Mucosa of descending colon (tissue), 3 donors: ENCODE data around the gene RBBP9. TPM values are rescaled to one million over a fixed set of nuclear protein-coding genes. Genes with fewer than 3 reads are reported as not detected.
A peak's percentile ranks its signal among the peaks of the same experiment; 100 is the strongest.

Experiments used
- ATAC-seq: fragments of 200-7000 bp; cut with Tn5 transposase; one replicate; pipeline ENCODE4 v1.9.1; 2020; ENCODE audit warnings: mild to moderate bottlenecking, moderate library complexity
- DNase-seq, 3 donors: peaks; one replicate each; pipeline ENCODE4 v3.0.0-alpha.2; 2020
- H3K36me3 ChIP-seq: fragments of 200-600 bp; one replicate; pipeline ENCODE4 v1.8.0; 2021; ENCODE audit warnings: low read depth, mild to moderate bottlenecking
- H3K4me1 ChIP-seq: fragments of 200-600 bp; one replicate; pipeline ENCODE4 v1.8.0; 2021; ENCODE audit warnings: low read depth, mild to moderate bottlenecking
- H3K4me3 ChIP-seq: fragments of 200-600 bp; one replicate; pipeline ENCODE4 v1.8.0; 2021; ENCODE audit warnings: mild to moderate bottlenecking
- H3K9me3 ChIP-seq: fragments of 200-600 bp; one replicate; pipeline ENCODE4 v1.8.0; 2021; ENCODE audit warnings: mild to moderate bottlenecking
- intact Hi-C, 2 donors: fragments of 100-400 bp; cut with DNase I in 1 of 2; cut with micrococcal nuclease in 1 of 2; formaldehyde crosslinking; loops; one replicate each; pipeline versions ENCODE4 v1.11.0 to v1.11.1; 2022; cut with DNase I, micrococcal nuclease
- long read RNA-seq, 2 donors: library from polyadenylated mRNA; unstranded; transcript quantifications; one replicate each; pipeline ENCODE4 v2.0.0, GENCODE V29; 2019 to 2021
- total RNA-seq, 3 donors: library from RNA; stranded (reverse); fragmentation: NEBNext Ultra II Directional in 2 of 3; extraction: Animal tissue kit (Norgen Biotek cat#: 25700) in 2 of 3; gene quantifications; one replicate each; pipeline versions ENCODE4 v1.2.1 to v1.2.4, GENCODE V29; 2021 to 2023
- TF ChIP-seq, protein P1 (sequence below): fragments of 200-600 bp; IDR thresholded peaks from one replicate; pipeline ENCODE4 v1.8.0; 2022; ENCODE audit warnings: antibody characterized with exemption, mild to moderate bottlenecking
- donor health status: DM: no; HTN: no; CAD: no; lungs with moderate emphysema.
- donor health status: DM: no; HTN: no; CAD: no.
- donor health status: DM: no; HTN: yes; CAD: no.

RBBP9 gene
- total RNA-seq = 10 to 100 TPM in 1 of 3 donors, 1 to 10 TPM in 2; 8.8 to 11.1 (median 9.5) TPM
- long read RNA-seq, donor 1, partial matches to known transcripts = 0 of 4 reads
- long read RNA-seq, donor 1, other reads (novel, unspliced or antisense) = 0 of 4 reads
- long read RNA-seq, donor 2, partial matches to known transcripts = 0 of 1 reads
- long read RNA-seq, donor 2, other reads (novel, unspliced or antisense) = 0 of 1 reads

GRCh38 chr20:18496740-18497592, at the start of gene RBBP9:
RBBP9 (minus strand) TSS chr20:18497225; CDS start chr20:18497167, 58 bp downstream.
- no peaks in the 10 kb centered on the region for H3K36me3 ChIP-seq
- ATAC-seq (peak; percentile 100), DNase-seq (peak; percentile 88 to 91 (median 90))
- TF ChIP-seq, protein P1, sequence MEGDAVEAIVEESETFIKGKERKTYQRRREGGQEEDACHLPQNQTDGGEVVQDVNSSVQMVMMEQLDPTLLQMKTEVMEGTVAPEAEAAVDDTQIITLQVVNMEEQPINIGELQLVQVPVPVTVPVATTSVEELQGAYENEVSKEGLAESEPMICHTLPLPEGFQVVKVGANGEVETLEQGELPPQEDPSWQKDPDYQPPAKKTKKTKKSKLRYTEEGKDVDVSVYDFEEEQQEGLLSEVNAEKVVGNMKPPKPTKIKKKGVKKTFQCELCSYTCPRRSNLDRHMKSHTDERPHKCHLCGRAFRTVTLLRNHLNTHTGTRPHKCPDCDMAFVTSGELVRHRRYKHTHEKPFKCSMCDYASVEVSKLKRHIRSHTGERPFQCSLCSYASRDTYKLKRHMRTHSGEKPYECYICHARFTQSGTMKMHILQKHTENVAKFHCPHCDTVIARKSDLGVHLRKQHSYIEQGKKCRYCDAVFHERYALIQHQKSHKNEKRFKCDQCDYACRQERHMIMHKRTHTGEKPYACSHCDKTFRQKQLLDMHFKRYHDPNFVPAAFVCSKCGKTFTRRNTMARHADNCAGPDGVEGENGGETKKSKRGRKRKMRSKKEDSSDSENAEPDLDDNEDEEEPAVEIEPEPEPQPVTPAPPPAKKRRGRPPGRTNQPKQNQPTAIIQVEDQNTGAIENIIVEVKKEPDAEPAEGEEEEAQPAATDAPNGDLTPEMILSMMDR = no peak
- peak within 1 kb of the TSS; percentile 44 for H3K4me3 ChIP-seq
- intact Hi-C loops = no loop called here
- H3K9me3 ChIP-seq = no peaks in the 10 kb centered on the region
- H3K4me1 ChIP-seq = peaks cover 10% of the 10 kb centered on the region

- TF ChIP-seq, protein P1 = no peak
Measured at GRCh38 chr20:18545566-18545965, 48.5 kb upstream of the RBBP9 start.

GRCh38 chr20:18543932-18544331, 46.9 kb upstream of the RBBP9 start:
- ATAC-seq (peak; percentile 69), DNase-seq (peak in 1 of 3 donors; percentile 21)
- TF ChIP-seq, protein P1 = no peak
- Histone ChIP-seq H3K4me1 (no peaks in the 10 kb centered on the region), H3K36me3 (no peaks in the 10 kb centered on the region), H3K4me3 (no peak overlapping the region), H3K9me3 (no peaks in the 10 kb centered on the region)
- intact Hi-C loops = no loop called here

More at GRCh38 chr20:18545566-18545965, 48.5 kb upstream of the RBBP9 start:
- Histone ChIP-seq H3K9me3 (no peaks in the 10 kb centered on the region), H3K36me3 (no peaks in the 10 kb centered on the region), H3K4me3 (no peak overlapping the region), H3K4me1 (no peaks in the 10 kb centered on the region)
- DNase-seq = no peak
- ATAC-seq = no peak
- intact Hi-C loops = no loop called here

- intact Hi-C loops = no loop called here
- DNase-seq (no peak), ATAC-seq (no peak)
- TF ChIP-seq, protein P1 = no peak
- Histone ChIP-seq H3K4me1 (no peaks in the 10 kb centered on the region), H3K36me3 (no peaks in the 10 kb centered on the region), H3K9me3 (no peaks in the 10 kb centered on the region), H3K4me3 (no peak overlapping the region)
Measured at GRCh38 chr20:18543216-18543615, 46.2 kb upstream of the RBBP9 start.

GRCh38 chr20:18541741-18542140, 44.7 kb upstream of the RBBP9 start:
- no peak for DNase-seq
- H3K9me3 ChIP-seq = no peaks in the 10 kb centered on the region
- intact Hi-C loops = no loop called here
- H3K36me3 ChIP-seq = no peaks in the 10 kb centered on the region
- no peaks in the 10 kb centered on the region for H3K4me1 ChIP-seq
- TF ChIP-seq, protein P1 = no peak
- H3K4me3 ChIP-seq = no peak overlapping the region
- no peak for ATAC-seq
